ENCODE data around the gene MRPL45.

GRCh38 chr17:38353086-38353604 lies 56.2 kb downstream of the MRPL45 start:
- no peak for TF ChIP-seq CTCF (IDR thresholded peaks at IDR 0.05)
- no peak for TF ChIP-seq NFIC (IDR thresholded peaks at IDR 0.05; ENCODE audit: borderline replicate concordance)
- TF ChIP-seq EP300 (IDR thresholded peaks at IDR 0.05; ENCODE audit: borderline replicate concordance in 1 of 2, low read depth in 1 of 2, low read length in 1 of 2), result no peak
- no peak for TF ChIP-seq TAF1 (IDR thresholded peaks at IDR 0.05; ENCODE audit: borderline replicate concordance, low read depth, low read length)
- no peak for TF ChIP-seq FOXJ3 (CRISPR knock-in tag; IDR thresholded peaks at IDR 0.05)
- TF ChIP-seq POLR2AphosphoS5 (IDR thresholded peaks at IDR 0.05; ENCODE audit: low read depth, low read length), result no peak
- no peak for TF ChIP-seq USF1 (IDR thresholded peaks at IDR 0.05; ENCODE audit: borderline replicate concordance, low read depth)

All from SK-N-SH (cell line).